Mesangial cell (primary cell): ENCODE measurements around the gene FAM168A. TPM values are rescaled to one million over a fixed set of nuclear protein-coding genes. Genes with fewer than 3 reads are reported as not detected.

Source experiments
- total RNA-seq: library from RNA; depleted of rRNA; stranded (reverse); fragments of >200 nt; gene quantifications from 2 replicates; pipeline ENCODE4 v1.2.3, GENCODE V29; 2015

The FAM168A gene, protein sequence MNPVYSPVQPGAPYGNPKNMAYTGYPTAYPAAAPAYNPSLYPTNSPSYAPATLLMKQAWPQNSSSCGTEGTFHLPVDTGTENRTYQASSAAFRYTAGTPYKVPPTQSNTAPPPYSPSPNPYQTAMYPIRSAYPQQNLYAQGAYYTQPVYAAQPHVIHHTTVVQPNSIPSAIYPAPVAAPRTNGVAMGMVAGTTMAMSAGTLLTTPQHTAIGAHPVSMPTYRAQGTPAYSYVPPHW
- total RNA-seq = 18.1 and 33.8 TPM in 2 replicates

DNA sequence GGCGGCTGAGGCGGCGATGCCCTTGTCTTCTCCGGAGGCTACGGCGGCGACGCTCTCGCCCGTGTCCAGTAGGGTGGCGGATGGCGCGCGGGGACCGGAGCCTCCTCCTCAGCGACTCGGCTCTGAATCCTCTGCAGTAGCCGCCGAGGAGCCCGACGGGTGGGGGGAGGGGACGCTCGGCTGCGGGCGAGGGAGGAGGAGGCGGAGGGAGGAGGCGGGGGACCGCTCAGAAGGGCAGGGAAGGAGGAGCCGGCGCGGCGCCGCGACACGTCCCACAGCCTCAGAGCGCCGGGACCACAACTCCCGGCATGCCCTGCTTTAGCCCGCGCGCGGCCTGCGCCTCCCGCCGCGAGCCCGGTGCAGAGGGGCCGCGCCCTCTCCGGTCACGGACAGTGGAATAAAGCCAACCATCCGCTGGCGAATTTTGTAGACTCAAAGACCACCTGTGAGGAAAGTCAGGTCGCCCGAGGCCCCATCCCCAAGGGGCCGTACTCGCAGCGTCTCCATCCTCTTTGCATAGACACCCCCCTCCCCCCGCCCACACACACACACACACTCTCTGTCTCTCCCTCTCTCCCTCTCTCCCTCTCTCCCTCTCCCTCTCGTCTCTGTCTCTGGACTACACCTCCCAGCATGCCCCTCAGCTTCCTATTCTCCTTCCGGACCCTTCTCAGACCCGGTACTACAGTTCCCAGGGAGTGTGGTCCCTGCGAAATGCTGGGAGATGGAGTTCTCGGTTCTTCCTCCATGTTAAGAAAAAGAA, at the start of gene FAM168A:
Gene FAM168A, minus strand, starts transcription at position 157 of the 763 bp plus-strand sequence. CDS start 129,638 bp downstream, outside the sequence.

GRCh38 chr11:73645972-73646631, 48.2 kb upstream of the FAM168A start, which contains the start of gene PLEKHB1:
PLEKHB1 (plus strand) TSS chr11:73646581; CDS start chr11:73646609, 28 bp downstream.

GRCh38 chr11:73376160-73376802, 221.6 kb downstream of the FAM168A start, which contains the start of gene RELT:
RELT (plus strand) TSS chr11:73376399; CDS start chr11:73389137, 12,738 bp downstream.

Other genes with a start within 250 kb of the FAM168A start
- gene RELT, start 221.7 kb downstream of the FAM168A start, total RNA-seq = 2.3 and 7.3 TPM in 2 replicates
- 0.81 and 17.0 TPM in 2 replicates for gene PLEKHB1, start 48.5 kb upstream of the FAM168A start, total RNA-seq
- gene RAB6A, start 163.0 kb upstream of the FAM168A start, total RNA-seq = 85.2 and 110 TPM in 2 replicates
- 25.5 and 27.7 TPM in 2 replicates for gene MRPL48, start 189.8 kb upstream of the FAM168A start, total RNA-seq